HG02840 (cell line): ENCODE results near the gene BLMH.
"Not testable (repeated sequence)": the region's sequence is repeated elsewhere in the genome, so short reads cannot be mapped to it uniquely, and the experiment has no call there.

Experiments
- ATAC-seq: cut with Tn5 transposase; IDR thresholded peaks from one replicate; pipeline ENCODE4 v1.9.1; 2021; ENCODE audit warnings: mild to moderate bottlenecking, moderate library complexity, moderate number of reproducible peaks; ENCODE audit not compliant: unreplicated experiment, low FRiP score

BLMH gene

GRCh38 chr17:30210366-30210765, 81.4 kb downstream of the BLMH start:
- ATAC-seq: no peak

GRCh38 chr17:30209930-30210329, 81.8 kb downstream of the BLMH start:
- no peak for ATAC-seq

GRCh38 chr17:30208214-30208613, 83.5 kb downstream of the BLMH start:
- ATAC-seq: no peak

DNA sequence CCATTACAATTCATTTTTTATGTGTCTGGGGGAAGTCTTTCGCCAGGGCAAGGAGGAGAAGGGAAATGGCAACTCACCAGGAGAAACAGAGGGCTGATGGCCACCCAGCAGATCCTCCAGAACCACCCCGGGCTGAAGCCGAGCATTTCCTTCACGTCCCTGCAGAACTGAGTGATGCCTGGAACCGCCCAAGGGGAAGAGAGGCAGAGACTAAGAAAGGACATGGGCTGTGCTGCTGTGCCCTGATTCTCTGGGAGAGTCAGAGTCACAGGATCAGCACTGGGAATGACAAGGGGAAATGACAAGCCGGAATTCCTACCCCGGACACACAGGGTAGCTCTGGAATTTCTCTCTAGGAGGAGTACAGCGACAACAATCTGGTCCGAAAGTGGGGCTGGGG, 84.1 kb downstream of the BLMH start:
- ATAC-seq: no peak

- no peak for ATAC-seq
Observed at GRCh38 chr17:30203471-30203981, 88.2 kb downstream of the BLMH start.

DNA sequence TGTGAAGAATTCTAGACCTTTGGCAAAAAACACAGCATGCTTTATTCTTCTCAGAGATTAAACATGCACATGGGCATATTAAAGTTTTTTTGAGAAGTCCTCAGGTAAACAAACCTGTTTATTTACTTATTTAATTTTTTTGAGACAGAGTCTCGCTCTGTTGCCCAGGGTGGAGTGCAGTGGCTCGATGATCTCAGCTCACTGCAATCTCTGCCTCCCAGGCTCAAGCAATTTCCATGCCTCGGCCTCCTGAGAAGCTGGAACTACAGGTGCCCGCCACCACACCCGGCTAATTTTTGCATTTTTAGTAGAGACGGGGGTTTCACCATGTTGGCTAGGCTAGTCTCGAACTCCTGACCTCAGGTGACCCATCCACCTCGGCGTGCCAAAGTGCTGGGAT, 91.1 kb downstream of the BLMH start:
- ATAC-seq: not testable (repeated sequence)

DNA sequence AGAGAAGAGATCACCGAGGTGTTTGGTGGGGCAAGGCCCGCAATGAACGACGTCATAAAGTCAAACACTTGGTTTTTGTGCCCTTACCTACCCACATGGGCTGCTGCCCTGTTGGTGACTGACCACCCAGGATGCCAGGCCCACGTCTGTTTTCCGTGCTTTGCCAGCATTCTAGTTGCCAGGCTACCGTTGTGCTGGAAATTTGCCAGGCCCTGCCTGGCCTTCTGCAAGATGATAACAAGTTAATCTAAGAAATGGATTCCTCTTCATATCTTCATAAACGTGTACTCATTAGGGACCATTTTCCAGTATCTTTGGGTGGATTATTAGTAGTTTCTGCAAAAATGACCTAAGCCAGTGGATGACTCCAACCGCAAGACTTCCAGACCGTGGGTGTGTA, 91.6 kb downstream of the BLMH start:
- ATAC-seq: no peak

- no peak for ATAC-seq
Observed at GRCh38 chr17:30199600-30199999, 92.1 kb downstream of the BLMH start.
